ENCODE results near the gene SRPK3.

Gene SRPK3

DNA sequence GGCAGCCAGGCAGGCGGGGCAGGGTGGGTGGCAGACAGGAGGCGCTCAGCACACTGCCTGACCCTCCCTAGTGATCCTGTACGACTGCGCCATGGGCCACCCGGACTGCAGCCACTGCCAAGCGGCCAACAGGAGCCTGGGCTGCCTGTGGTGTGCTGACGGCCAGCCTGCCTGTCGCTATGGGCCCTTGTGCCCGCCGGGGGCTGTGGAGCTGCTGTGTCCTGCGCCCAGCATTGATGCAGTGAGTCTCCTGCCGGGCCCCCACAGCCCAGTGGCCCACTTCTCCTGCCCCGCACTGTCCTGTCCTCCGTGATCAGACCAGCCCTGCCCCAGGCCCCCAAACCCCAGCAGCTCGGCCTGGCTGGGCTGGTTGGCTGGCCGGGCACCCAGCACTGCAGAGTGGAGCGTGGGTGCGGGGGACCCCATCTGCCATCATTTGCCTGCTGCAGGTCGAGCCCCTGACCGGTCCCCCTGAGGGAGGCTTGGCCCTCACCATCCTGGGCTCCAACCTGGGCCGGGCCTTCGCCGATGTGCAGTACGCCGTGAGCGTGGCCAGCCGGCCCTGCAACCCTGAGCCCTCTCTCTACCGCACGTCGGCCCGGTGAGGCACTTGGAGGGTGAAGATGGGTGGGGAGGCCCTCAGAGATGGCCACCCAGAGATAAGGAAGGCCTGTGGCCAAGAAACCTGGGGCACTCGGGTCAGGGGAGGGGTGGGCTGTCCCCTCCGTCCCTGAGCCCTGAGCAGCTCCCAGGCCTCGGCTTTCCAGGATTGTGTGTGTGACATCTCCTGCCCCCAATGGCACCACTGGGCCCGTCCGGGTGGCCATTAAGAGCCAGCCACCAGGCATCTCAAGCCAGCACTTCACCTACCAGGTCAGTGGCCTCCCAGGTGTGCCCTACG lies 9.2 kb upstream of the SRPK3 start:
- DNase-seq: no peak

- DNase-seq: no peak
Observed at GRCh38 chrX:153772316-153773217, 8.3 kb upstream of the SRPK3 start.

- DNase-seq: no peak
Observed at GRCh38 chrX:153773218-153773611, 7.6 kb upstream of the SRPK3 start.

DNA sequence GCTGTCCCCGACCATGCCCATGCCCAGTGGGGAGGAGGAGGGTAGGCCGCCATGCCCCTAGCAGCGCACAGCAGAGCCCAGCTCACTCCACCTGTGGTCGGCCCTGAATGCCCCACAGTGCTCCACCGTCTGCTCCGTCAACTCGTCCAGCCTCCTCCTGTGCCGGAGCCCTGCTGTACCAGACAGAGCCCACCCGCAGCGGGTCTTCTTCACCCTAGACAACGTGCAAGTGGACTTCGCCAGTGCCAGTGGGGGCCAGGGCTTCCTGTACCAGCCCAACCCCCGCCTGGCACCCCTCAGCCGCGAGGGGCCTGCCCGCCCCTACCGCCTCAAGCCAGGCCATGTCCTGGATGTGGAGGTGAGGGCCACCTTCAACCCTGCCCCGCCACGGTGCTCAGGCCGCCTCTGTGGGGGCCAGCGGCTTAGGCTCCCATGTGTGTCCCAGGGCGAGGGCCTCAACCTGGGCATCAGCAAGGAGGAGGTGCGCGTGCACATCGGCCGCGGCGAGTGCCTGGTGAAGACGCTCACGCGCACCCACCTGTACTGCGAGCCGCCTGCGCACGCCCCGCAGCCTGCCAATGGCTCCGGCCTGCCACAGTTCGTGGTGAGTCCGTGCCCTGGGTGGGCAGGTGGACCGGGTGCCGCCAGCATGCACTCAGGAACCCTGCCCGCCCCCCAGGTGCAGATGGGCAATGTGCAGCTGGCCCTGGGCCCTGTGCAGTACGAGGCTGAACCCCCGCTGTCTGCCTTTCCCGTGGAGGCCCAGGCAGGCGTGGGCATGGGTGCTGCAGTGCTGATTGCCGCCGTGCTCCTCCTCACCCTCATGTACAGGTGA lies 6.9 kb upstream of the SRPK3 start:
- DNase-seq: no peak

DNA sequence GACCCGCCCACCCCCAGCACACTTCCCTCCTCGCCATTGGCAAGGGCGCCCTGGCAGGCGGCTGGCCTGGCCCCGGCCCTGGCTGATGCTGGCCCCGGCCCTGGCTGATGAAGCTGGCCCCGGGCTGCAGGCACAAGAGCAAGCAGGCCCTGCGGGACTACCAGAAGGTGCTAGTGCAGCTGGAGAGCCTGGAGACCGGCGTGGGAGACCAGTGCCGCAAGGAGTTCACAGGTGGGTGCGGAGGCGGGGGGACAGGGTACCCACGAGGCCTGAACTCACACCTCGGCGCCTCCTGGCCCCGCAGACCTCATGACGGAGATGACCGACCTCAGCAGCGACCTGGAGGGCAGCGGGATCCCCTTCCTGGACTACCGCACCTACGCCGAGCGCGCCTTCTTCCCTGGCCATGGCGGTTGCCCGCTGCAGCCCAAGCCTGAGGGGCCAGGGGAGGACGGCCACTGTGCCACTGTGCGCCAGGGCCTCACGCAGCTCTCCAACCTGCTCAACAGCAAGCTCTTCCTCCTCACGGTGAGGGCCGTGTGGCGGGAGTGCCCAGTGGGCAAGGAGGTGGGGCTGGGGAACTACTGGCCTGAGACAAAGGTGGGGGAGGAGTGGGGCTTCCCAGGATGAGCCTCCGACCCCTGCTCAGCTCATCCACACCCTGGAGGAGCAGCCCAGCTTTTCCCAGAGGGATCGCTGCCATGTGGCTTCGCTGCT lies 6.1 kb upstream of the SRPK3 start:
- peak; percentile 8 for DNase-seq

GRCh38 chrX:153775293-153776119 lies 5.3 kb upstream of the SRPK3 start:
- DNase-seq: peak; percentile 11

DNA sequence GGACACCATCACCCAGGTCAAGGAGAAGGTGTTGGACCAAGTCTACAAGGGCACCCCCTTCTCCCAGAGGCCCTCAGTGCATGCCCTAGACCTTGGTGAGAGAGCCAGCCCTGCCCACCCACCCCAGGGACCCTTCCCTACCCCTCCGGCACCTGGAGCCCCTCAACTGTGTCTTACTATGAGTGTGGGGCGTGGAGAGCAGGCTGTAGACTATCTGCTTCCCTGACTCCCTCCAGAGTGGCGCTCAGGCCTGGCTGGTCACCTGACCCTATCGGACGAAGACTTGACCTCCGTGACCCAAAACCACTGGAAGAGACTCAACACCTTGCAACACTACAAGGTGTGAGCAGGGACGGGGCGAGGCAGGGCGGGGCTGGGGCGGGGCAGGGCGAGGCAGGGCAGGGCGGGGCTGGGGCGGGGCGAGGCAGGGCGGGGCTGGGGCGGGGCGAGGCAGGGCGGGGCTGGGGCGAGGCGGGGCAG lies 4.7 kb upstream of the SRPK3 start:
- peak; percentile 8 for DNase-seq

- peak; percentile 15 for DNase-seq
Observed at GRCh38 chrX:153776611-153777045, 4.2 kb upstream of the SRPK3 start.

DNA sequence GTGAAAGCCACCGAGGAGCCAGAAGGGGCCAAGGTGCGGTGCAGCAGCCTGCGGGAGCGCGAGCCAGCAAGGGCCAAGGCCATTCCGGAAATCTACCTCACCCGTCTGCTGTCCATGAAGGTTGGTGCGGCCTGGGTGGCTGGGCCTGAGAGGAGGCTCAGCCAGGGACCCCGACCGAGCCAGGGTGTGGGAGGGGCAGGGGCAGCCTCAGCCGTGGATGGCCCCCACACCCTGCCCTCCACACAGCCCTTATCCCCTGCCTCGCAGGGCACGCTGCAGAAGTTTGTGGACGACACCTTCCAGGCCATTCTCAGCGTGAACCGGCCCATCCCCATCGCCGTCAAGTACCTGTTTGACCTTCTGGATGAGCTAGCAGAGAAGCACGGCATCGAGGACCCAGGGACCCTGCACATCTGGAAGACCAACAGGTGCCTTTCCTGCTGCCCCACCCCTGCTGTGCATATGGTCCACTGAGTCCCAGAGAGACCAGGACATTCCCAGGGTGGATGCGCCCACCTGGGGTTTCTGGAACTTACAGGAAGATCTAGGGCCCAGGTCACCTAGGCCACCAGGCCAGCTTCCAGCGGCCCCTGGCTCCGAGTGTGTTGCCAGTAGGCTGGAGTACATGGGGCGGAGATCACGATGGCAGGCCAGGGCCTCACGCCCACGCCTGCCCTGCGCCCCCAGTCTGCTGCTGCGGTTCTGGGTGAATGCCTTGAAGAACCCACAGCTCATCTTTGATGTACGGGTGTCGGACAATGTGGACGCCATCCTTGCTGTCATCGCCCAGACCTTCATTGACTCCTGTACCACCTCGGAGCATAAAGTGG lies 3.4 kb upstream of the SRPK3 start:
- peak; percentile 9 for DNase-seq

- peak; percentile 26 for DNase-seq
Observed at GRCh38 chrX:153778181-153778580, 2.7 kb upstream of the SRPK3 start.

- DNase-seq: peak; percentile 25
Observed at GRCh38 chrX:153778684-153779101, 2.1 kb upstream of the SRPK3 start.

- peak; percentile 33 for DNase-seq
Observed at GRCh38 chrX:153779891-153780677, 757 bp upstream of the SRPK3 start.

- no peak for DNase-seq
Observed at GRCh38 chrX:153781428-153782047, 697 bp downstream of the SRPK3 start.

DNA sequence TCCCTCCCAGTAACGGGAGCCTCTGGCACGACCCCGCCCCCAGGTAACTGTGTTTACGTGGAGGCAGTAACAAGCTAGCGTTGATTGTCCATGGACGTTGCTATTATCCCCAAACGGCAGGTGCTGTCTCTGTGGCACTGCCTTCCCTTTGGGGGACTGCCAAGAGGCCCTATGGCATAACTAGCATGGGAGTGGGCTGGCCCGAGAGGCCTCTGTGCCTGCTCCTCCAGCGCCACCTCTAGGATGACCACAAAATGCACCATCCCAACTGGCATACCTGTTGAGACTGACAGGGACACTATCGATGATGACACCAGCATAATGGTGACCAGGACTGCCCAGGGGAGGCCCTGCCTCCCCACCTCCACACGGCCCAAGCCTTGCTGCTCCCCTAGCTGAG lies 1.5 kb downstream of the SRPK3 start:
- no peak for DNase-seq

GRCh38 chrX:153782871-153783270 lies 2.0 kb downstream of the SRPK3 start:
- DNase-seq: no peak

- DNase-seq: no peak
Observed at GRCh38 chrX:153783378-153784013, 2.7 kb downstream of the SRPK3 start.

DNA sequence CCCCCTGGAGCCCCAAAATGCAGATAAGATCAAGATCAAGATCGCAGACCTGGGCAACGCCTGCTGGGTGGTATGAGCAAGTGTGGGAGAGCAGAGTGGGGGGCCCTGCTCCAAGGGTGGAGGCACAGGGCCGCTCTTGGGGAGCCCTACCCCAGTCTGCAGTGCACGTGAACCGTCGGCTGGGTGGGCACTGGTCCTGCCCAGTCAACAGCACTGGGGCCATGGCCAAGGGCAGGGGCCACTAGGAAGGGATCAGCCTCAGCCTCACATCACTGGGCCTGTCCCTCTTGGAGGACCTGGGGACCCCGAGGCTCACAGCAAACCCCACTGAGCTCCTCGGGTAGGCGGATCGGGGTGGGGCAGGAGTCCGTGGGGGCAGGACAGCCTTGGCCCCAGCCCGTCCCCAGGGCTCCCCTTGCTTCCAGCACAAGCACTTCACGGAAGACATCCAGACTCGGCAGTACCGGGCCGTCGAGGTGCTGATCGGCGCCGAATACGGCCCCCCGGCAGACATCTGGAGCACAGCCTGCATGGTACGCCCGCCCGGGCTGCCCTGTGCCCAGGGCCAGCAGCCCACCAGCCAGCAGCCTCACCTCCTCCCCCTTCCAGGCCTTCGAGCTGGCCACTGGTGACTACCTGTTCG lies 3.6 kb downstream of the SRPK3 start:
- no peak for DNase-seq

DNA sequence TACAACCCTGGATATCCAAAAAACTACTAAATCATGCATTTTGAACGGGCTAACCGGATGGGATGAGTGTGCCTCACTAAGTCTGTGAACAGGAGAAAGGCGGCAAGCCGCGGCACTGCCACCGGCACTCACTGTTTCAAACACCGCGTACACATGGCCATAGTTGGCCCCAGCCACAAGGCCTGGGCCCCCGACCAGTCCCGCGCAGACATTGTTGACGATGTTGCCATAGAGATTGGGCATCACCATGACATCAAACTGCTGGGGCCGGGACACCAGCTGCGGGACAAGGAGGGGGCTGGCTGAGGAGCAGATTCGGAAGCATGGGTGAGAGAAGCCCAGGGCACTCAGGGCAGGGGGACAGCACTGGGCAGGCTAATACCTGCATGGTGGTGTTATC lies 5.8 kb downstream of the SRPK3 start:
- no peak for DNase-seq

All from left hindlimb (tissue), 1 donor.